SU-DHL-6 (cell line): ENCODE results near the gene BFSP1.

Experiments
- H2AFZ ChIP-seq: fragments of 200-600 bp; sonication (generic); 2 replicates; pipeline ENCODE4 v1.6.1; 2014; ENCODE audit warnings: low read depth, mild to moderate bottlenecking, moderate library complexity, mixed read lengths, antibody characterized with exemption, low read length; ENCODE audit not compliant: severe bottlenecking
- H3F3A ChIP-seq: fragments of 200-600 bp; shearing (Covaris generic); 2 replicates; pipeline ENCODE4 v1.6.0; 2016; ENCODE audit warnings: antibody characterized with exemption, mild to moderate bottlenecking; ENCODE audit not compliant: insufficient read depth
- H3K27ac ChIP-seq: fragments of 200-600 bp; sonication (generic); 2 replicates; pipeline ENCODE4 v1.5.1; 2016; ENCODE audit warnings: low read depth, mild to moderate bottlenecking, low read length, moderate library complexity, mixed read lengths
- H3K27me3 ChIP-seq: fragments of 200-600 bp; sonication (generic), shearing (Covaris generic); 2 replicates; pipeline ENCODE4 v1.6.0; 2014; ENCODE audit warnings: mild to moderate bottlenecking, low read length
- H3K36me3 ChIP-seq: fragments of 200-600 bp; sonication (generic); 2 replicates; pipeline ENCODE4 v1.6.1; 2014; ENCODE audit warnings: mild to moderate bottlenecking, low read length, mixed read lengths
- H3K4me2 ChIP-seq: fragments of 300-600, 200-600 bp; shearing (Covaris generic), sonication (generic); 2 replicates; pipeline ENCODE4 v1.6.0; 2014; ENCODE audit warnings: low read length, low read depth, mild to moderate bottlenecking; ENCODE audit not compliant: poor library complexity, severe bottlenecking
- H3K4me3 ChIP-seq: fragments of 200-600 bp; sonication (generic); 2 replicates; pipeline ENCODE4 v1.5.1; 2014; ENCODE audit warnings: antibody characterized with exemption, low read length, mild to moderate bottlenecking, mixed read lengths; ENCODE audit not compliant: insufficient read depth, poor library complexity, severe bottlenecking
- H3K79me2 ChIP-seq: fragments of 200-600 bp; sonication (generic); 2 replicates; pipeline ENCODE4 v1.6.1; 2014; ENCODE audit warnings: mild to moderate bottlenecking, low read length, moderate library complexity; ENCODE audit not compliant: insufficient read depth
- H3K9ac ChIP-seq: fragments of 200-600 bp; sonication (generic); 2 replicates; pipeline ENCODE4 v1.7.0; 2014; ENCODE audit warnings: mild to moderate bottlenecking, low read length
- H3K9me2 ChIP-seq: fragments of 200-600 bp; sonication (generic); replicated peaks from 2 replicates; pipeline ENCODE4 v1.6.1; 2014; ENCODE audit warnings: low read length; ENCODE audit not compliant: insufficient read depth
- H3K9me3 ChIP-seq: fragments of 200-600 bp; sonication (generic); 2 replicates; pipeline ENCODE4 v1.6.1; 2014; ENCODE audit warnings: low read length, mixed read lengths; ENCODE audit not compliant: insufficient read depth
- H4K20me1 ChIP-seq: fragments of 200-600 bp; sonication (generic); 2 replicates; pipeline ENCODE4 v1.6.1; 2014; ENCODE audit warnings: low read depth, mild to moderate bottlenecking, antibody characterized with exemption, low read length, moderate library complexity, mixed read lengths
- EZH2phosphoT487 ChIP-seq: fragments of 200-600 bp; sonication (generic), shearing (Covaris generic); conservative IDR thresholded peaks from 2 replicates; pipeline ENCODE4 v1.6.1; 2018; ENCODE audit warnings: mild to moderate bottlenecking, antibody characterized with exemption, low read length, moderate library complexity, mixed read lengths
- TF ChIP-seq, protein P1 (sequence below): fragments of 200-600 bp; sonication (generic); IDR thresholded peaks from one replicate; pipeline ENCODE4 v1.5.1; 2017; ENCODE audit warnings: antibody characterized with exemption, mild to moderate bottlenecking, low read length, moderate library complexity; ENCODE audit not compliant: insufficient read depth, poor library complexity, severe bottlenecking

The BFSP1 gene

DNA sequence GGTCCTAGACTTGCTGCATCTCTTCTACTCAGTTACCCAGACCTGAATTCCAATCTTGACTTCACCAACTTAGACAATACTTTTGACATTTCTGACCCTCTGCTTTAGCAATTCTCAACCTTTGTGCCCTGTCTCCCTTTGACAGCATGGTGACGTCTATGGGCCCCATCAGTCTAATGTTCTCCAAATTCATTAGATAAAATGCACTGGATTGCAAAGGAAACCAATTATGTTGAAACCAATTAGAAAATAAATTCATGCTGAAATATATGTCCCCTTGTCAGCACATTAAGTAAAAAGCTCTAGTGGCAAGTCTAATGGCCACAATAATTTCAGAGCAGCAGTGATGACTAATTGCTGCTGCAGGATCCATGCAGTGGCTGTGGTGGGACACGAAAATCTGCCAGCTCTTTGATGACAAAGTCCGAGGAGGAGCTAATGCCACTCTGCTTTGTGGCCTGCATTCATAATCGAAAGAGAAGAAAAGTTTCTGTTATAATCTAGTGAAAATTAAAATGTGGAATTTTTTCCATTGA, 64.0 kb downstream of the BFSP1 start:
- Histone ChIP-seq H3K9ac (no peak overlapping the region), H3K27ac (no peak overlapping the region), H3K9me3 (no peaks in the 10 kb centered on the region), H3K4me2 (no peak overlapping the region), H3K9me2 (no peaks in the 10 kb centered on the region), H4K20me1 (no peaks in the 10 kb centered on the region), H3F3A (no peaks in the 10 kb centered on the region), H3K27me3 (no peaks in the 10 kb centered on the region), H3K4me3 (no peak overlapping the region), H3K36me3 (no peaks in the 10 kb centered on the region), H2AFZ (no peak overlapping the region), H3K79me2 (no peaks in the 10 kb centered on the region)
- TF ChIP-seq, protein P1, sequence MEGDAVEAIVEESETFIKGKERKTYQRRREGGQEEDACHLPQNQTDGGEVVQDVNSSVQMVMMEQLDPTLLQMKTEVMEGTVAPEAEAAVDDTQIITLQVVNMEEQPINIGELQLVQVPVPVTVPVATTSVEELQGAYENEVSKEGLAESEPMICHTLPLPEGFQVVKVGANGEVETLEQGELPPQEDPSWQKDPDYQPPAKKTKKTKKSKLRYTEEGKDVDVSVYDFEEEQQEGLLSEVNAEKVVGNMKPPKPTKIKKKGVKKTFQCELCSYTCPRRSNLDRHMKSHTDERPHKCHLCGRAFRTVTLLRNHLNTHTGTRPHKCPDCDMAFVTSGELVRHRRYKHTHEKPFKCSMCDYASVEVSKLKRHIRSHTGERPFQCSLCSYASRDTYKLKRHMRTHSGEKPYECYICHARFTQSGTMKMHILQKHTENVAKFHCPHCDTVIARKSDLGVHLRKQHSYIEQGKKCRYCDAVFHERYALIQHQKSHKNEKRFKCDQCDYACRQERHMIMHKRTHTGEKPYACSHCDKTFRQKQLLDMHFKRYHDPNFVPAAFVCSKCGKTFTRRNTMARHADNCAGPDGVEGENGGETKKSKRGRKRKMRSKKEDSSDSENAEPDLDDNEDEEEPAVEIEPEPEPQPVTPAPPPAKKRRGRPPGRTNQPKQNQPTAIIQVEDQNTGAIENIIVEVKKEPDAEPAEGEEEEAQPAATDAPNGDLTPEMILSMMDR = no peak
- TF ChIP-seq EZH2phosphoT487 = no peak

DNA sequence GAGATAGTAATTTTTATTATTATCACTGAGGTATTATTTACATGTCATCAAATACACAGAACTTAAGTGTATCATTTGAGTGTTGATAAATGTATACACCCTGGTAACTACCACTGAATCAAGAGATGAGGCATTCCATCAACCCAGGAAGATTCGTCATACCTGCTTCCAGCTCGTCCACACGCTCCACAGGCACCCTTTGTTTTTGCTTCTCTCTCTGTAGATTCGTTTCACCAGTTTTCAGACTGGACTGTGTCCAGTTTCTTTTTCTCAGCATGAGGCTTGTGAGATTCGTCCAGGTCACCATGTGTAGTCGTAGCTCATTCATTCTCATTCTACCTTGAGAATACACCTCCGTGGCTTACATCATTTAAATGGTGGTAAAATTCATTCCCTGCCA, 64.5 kb downstream of the BFSP1 start:
- Histone ChIP-seq H3K4me2 (no peak overlapping the region), H3K79me2 (no peaks in the 10 kb centered on the region), H3K27ac (no peak overlapping the region), H2AFZ (no peak overlapping the region), H3F3A (no peaks in the 10 kb centered on the region), H3K4me3 (no peak overlapping the region), H3K9me2 (no peaks in the 10 kb centered on the region), H3K36me3 (no peaks in the 10 kb centered on the region), H3K9me3 (no peaks in the 10 kb centered on the region), H3K27me3 (no peaks in the 10 kb centered on the region), H3K9ac (no peak overlapping the region), H4K20me1 (no peaks in the 10 kb centered on the region)
- TF ChIP-seq EZH2phosphoT487 = no peak
- TF ChIP-seq, protein P1 = no peak

DNA sequence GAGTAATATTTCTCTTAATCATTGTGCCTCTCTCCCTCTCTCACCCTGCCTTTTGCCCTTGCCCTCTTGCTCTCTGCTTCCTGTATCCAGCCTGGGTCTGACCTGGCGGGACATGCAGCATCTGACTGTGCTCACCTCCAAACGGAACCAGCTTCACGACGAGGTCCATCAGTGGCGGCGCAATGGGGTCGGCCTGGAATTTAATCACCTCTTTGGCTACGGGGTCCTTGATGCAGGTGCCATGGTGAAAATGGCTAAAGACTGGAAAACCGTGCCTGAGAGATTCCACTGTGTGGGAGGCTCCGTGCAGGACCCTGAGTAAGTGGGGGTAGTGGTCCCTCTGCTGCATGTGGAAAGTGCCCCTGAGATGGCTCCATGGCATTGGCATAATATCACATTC, 65.9 kb downstream of the BFSP1 start:
- Histone ChIP-seq H3K27me3 (no peaks in the 10 kb centered on the region), H3K9me2 (no peaks in the 10 kb centered on the region), H3K4me2 (no peak overlapping the region)

More for the DNA sequence above, 65.9 kb downstream of the BFSP1 start:
- H3K4me3 ChIP-seq = no peak overlapping the region
- no peaks in the 10 kb centered on the region for H3K36me3 ChIP-seq
- H3K9ac ChIP-seq = no peak overlapping the region
- H2AFZ ChIP-seq = no peak overlapping the region
- no peaks in the 10 kb centered on the region for H3K9me3 ChIP-seq
- H3K27ac ChIP-seq = no peak overlapping the region
- TF ChIP-seq, protein P1 = no peak
- TF ChIP-seq EZH2phosphoT487 = no peak
- H4K20me1 ChIP-seq = no peaks in the 10 kb centered on the region
- H3K79me2 ChIP-seq = no peaks in the 10 kb centered on the region
- no peaks in the 10 kb centered on the region for H3F3A ChIP-seq
